Testis (tissue), 3 donors: ENCODE results near the gene SLC7A6OS. TPM values are rescaled to one million over a fixed set of nuclear protein-coding genes. Genes with fewer than 3 reads are reported as not detected.
A peak's percentile ranks its signal among the peaks of the same experiment; 100 is the strongest.

Experiments
- DNase-seq: peaks from one replicate; pipeline ENCODE4 v3.0.0-alpha.2; 2019
- H3K27ac ChIP-seq, 2 donors: fragments of 200-600 bp; sonication (generic); one replicate each; pipeline ENCODE4 v1.5.1; 2019
- H3K27me3 ChIP-seq: fragments of 200-600 bp; sonication (generic); one replicate; pipeline ENCODE4 v1.5.1; 2019
- H3K36me3 ChIP-seq: fragments of 200-600 bp; sonication (generic); one replicate; pipeline ENCODE4 v1.5.1; 2017; ENCODE audit warnings: low read depth; ENCODE audit errors: missing control alignments
- H3K4me1 ChIP-seq: fragments of 200-600 bp; sonication (generic); one replicate; pipeline ENCODE4 v1.5.1; 2019
- H3K4me3 ChIP-seq, 2 donors: fragments of 200-600 bp; sonication (generic); one replicate each; pipeline ENCODE4 v1.5.1; 2017 to 2019
- H3K9me3 ChIP-seq: fragments of 200-600 bp; sonication (generic); one replicate; pipeline ENCODE4 v1.5.1; 2017
- POLR2A ChIP-seq: fragments of 450-650 bp; IDR thresholded peaks from one replicate; pipeline ENCODE4 v1.6.1; 2017; ENCODE audit warnings: antibody characterized with exemption, mild to moderate bottlenecking, moderate library complexity
- WGBS, 2 donors: methylation state at CpG; one replicate each; pipeline ENCODE4 v1.1.5; 2018; 5-methylcytosine and 5-hydroxymethylcytosine counted together
- intact Hi-C: fragments of 100-400 bp; cut with DNase I; formaldehyde crosslinking; loops from one replicate; pipeline ENCODE4 v1.15.1; 2023; ENCODE audit warnings: low total_unique reads
- polyA plus RNA-seq: library from polyadenylated mRNA; stranded (reverse); fragments of 350-450 nt; fragmentation: Illumina TruSeq; extraction: RNeasy Lipid Tissue Mini Kit (QIAGEN cat#74804); gene quantifications from one replicate; pipeline ENCODE4 v1.2.3, GENCODE V29; 2014; ENCODE audit warnings: low read depth, low replicate concordance; ENCODE audit not compliant: insufficient read depth
- total RNA-seq, 2 donors: library from RNA; depleted of rRNA; stranded (reverse); fragments of >200 nt; gene quantifications; one replicate each; pipeline ENCODE4 v1.2.3, GENCODE V29; 2016
- TF ChIP-seq, protein P1 (sequence below), 3 experiments: fragments of 450-650 bp in 2 of 3; fragments of 200-600 bp in 1 of 3; sonication (generic) in 1 of 3; IDR thresholded peaks; one replicate each; pipeline ENCODE4 v1.5.1; 2016 to 2019; ENCODE audit warnings: antibody characterized with exemption in 3 of 3, mild to moderate bottlenecking in 2 of 3, moderate library complexity in 1 of 3

Gene SLC7A6OS
- total and polyA plus RNA-seq, 3 donors from 2014 or later: 14.7 to 25.8 (median 24.3) TPM

DNA sequence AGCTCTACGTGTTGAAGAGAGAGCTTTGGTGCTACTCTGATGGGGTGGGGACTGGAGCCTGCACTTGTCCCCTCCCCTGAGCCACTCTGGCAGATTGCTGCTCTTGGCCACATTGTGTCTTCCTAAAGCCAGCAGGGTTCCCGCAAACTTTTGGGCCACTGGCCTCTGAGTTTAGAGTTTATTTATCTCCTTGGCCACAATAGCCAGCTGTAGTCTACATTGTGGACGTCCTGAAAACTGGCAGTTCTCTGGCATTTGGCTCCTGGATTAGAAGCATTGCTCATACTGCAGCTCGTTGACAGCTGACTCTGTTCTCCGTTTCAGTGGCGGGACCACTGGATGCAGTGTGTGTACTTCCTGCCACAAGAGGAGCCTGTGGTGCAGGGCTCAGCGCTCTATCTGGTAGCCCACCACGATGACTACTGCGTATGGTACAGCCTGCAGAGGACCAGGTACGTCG, 34.6 kb upstream of the SLC7A6OS start:
- Histone ChIP-seq H3K4me1 (peaks cover 5% of the 10 kb centered on the region), H3K4me3 (no peak overlapping the region), H3K27ac (no peak overlapping the region), H3K36me3 (no peaks in the 10 kb centered on the region), H3K27me3 (no peaks in the 10 kb centered on the region), H3K9me3 (no peaks in the 10 kb centered on the region)
- DNase-seq: no peak
- intact Hi-C loops: no loop called here
- WGBS, 2 donors: 65 to 78% methylated on average over 11 of the region's 11 CpGs
- no peak for TF ChIP-seq POLR2A
- TF ChIP-seq, protein P1, sequence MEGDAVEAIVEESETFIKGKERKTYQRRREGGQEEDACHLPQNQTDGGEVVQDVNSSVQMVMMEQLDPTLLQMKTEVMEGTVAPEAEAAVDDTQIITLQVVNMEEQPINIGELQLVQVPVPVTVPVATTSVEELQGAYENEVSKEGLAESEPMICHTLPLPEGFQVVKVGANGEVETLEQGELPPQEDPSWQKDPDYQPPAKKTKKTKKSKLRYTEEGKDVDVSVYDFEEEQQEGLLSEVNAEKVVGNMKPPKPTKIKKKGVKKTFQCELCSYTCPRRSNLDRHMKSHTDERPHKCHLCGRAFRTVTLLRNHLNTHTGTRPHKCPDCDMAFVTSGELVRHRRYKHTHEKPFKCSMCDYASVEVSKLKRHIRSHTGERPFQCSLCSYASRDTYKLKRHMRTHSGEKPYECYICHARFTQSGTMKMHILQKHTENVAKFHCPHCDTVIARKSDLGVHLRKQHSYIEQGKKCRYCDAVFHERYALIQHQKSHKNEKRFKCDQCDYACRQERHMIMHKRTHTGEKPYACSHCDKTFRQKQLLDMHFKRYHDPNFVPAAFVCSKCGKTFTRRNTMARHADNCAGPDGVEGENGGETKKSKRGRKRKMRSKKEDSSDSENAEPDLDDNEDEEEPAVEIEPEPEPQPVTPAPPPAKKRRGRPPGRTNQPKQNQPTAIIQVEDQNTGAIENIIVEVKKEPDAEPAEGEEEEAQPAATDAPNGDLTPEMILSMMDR (IDR thresholded peaks at IDR 0.05): no peak

DNA sequence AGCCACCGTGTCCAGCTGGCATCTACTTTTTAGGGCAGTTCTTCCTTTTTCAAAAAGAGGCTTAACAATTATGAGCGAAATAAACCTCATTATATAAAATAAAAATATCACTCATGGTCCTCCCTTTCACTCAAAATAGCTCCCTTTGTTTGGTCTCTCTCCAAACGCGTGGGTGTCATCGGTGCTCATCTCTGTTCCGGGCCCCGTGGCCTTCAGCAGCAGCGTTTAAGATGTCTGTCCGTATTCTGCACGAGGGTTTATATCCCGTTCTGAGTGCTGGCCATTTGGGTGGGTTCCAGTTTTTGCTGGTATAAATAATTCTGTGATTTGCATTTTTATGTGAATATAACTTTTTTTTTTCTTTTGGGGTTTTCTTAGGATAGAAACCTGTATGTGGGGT, 33.5 kb upstream of the SLC7A6OS start:
- Histone ChIP-seq H3K36me3 (no peaks in the 10 kb centered on the region), H3K4me3 (no peak overlapping the region), H3K27me3 (no peaks in the 10 kb centered on the region), H3K4me1 (peaks cover 5% of the 10 kb centered on the region), H3K27ac (peak overlapping the region in 1 of 2 donors; percentile 44), H3K9me3 (no peaks in the 10 kb centered on the region)
- intact Hi-C loops: no loop called here
- peak; percentile 77 for DNase-seq
- WGBS, 2 donors: 48 to 61% methylated on average over 11 of the region's 11 CpGs
- no peak for TF ChIP-seq POLR2A
- TF ChIP-seq, protein P1 (IDR thresholded peaks at IDR 0.05): no peak

DNA sequence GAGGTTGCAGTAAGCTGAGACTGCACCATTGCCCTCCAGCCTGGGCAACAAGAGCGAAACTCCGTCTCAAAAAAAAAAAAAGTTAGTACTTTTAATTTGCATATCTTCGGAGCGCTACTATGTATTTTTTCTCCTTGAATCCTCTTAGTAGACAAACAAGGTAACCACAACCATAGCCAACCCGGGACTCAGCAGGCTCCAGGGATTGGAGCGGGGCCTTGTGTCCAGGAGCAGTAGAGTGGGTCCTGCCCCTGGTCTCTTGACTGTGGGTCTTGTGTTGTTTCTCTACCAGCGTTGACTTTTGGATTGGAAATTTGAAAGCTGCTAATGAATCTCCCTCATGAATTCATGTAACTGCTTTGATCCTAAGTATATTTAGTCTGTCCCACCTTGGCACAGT, 32.4 kb upstream of the SLC7A6OS start:
- WGBS, 2 donors: 74 to 87% methylated on average over 7 of the region's 7 CpGs
- peaks cover 5% of the 10 kb centered on the region for H3K4me1 ChIP-seq
- intact Hi-C loops: no loop called here
- no peak for DNase-seq
- H3K9me3 ChIP-seq: no peaks in the 10 kb centered on the region
- H3K27me3 ChIP-seq: no peaks in the 10 kb centered on the region
- H3K4me3 ChIP-seq: no peak overlapping the region
- no peaks in the 10 kb centered on the region for H3K36me3 ChIP-seq
- peak overlapping the region in 1 of 2 donors; percentile 44 for H3K27ac ChIP-seq
- TF ChIP-seq POLR2A: no peak
- TF ChIP-seq, protein P1 (IDR thresholded peaks at IDR 0.05): no peak

DNA sequence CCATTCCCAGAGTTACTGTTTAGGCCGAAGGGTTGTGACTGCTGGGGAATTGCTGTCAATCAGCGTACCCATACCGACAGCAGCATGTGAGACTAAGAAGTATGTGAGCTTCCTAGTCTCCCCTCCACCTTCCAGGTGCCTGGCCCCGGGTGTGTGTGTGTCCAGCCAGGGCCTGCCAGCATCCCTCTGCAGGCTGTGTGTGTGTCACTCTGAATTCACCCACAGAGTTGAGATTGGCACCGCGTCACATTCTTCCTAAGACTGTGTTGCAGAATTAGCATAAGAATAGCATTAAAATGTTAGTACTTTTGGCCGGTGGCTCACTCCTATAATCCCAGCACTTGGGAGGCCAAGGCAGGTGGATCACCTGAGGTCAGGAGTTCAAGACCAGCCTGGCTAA, 31.9 kb upstream of the SLC7A6OS start:
- H3K36me3 ChIP-seq: no peaks in the 10 kb centered on the region
- DNase-seq: no peak
- peaks cover 5% of the 10 kb centered on the region for H3K4me1 ChIP-seq
- no peaks in the 10 kb centered on the region for H3K27me3 ChIP-seq
- H3K4me3 ChIP-seq: no peak overlapping the region
- WGBS, 2 donors: 94% methylated on average over 4 to 7 of the region's 7 CpGs
- no peak for TF ChIP-seq POLR2A
- TF ChIP-seq, protein P1 (IDR thresholded peaks at IDR 0.05): no peak
- no peaks in the 10 kb centered on the region for H3K9me3 ChIP-seq
- intact Hi-C loops: no loop called here
- H3K27ac ChIP-seq: no peak overlapping the region

DNA sequence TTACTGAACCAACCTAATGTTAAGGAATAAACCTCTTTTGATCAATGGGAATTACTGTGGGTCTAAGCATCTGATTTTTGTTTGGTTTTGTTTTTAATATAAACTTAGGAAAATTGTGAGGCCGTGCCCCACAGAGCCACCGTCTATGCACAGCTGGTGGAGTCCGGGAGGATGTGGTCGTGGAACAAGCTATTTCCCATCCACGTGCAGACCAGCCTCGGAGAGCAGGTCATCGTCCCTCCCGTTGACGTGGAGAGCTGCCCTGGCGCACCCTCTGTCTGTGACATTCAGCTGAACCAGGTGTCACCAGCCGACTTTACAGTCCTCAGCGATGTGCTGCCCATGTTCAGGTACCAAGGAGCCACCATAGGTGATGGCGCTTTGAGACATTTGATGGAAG, 28.5 kb upstream of the SLC7A6OS start:
- Histone ChIP-seq H3K36me3 (no peaks in the 10 kb centered on the region), H3K4me3 (no peak overlapping the region), H3K27me3 (no peaks in the 10 kb centered on the region), H3K9me3 (no peaks in the 10 kb centered on the region), H3K4me1 (peaks cover 5% of the 10 kb centered on the region), H3K27ac (no peak overlapping the region)
- no peak for TF ChIP-seq POLR2A
- TF ChIP-seq, protein P1 (IDR thresholded peaks at IDR 0.05): no peak
- DNase-seq: no peak
- 92 to 93% methylated on average over 12 to 13 of the region's 13 CpGs for WGBS, 2 donors
- intact Hi-C loops: no loop called here
